Measurements from ENCODE around the gene RFX4.

DNA sequence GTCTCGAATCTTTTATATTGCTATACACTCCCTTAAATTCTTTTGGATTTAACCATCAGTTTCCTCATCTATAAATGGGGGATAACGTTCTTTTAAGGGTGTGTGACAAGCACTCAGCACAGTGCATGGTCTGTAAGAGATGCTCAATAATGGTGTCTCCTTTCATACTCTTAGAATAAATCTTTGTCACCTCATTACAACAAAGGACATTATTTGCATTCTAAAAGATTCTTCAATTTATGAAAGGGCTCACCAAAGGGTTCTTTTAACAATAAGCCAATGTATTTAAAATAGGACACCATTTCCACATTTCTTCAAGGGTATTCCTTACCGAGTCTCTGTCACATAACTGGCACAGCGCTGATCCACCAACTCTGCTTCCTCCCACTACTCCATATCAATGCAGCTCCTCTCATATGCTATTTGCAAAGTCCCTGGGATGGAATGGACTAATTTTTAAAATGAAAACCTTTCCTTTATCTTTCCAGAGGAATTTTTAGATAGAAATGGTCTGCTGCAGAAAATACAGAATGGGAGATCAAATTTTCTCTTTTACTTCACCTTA lies 162.5 kb downstream of the RFX4 start:
- TF ChIP-seq, protein P1, sequence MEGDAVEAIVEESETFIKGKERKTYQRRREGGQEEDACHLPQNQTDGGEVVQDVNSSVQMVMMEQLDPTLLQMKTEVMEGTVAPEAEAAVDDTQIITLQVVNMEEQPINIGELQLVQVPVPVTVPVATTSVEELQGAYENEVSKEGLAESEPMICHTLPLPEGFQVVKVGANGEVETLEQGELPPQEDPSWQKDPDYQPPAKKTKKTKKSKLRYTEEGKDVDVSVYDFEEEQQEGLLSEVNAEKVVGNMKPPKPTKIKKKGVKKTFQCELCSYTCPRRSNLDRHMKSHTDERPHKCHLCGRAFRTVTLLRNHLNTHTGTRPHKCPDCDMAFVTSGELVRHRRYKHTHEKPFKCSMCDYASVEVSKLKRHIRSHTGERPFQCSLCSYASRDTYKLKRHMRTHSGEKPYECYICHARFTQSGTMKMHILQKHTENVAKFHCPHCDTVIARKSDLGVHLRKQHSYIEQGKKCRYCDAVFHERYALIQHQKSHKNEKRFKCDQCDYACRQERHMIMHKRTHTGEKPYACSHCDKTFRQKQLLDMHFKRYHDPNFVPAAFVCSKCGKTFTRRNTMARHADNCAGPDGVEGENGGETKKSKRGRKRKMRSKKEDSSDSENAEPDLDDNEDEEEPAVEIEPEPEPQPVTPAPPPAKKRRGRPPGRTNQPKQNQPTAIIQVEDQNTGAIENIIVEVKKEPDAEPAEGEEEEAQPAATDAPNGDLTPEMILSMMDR (conservative IDR thresholded peaks at IDR 0.05 in 1 of 2, IDR thresholded peaks at IDR 0.05 in 1 of 2; ENCODE audit: extremely low read depth in 1 of 2, insufficient read depth in 1 of 2, low read depth in 1 of 2, low read length in 2 of 2), result no peak
- TF ChIP-seq EZH2 (IDR thresholded peaks at IDR 0.05; ENCODE audit: borderline replicate concordance, low read length), result no peak

Measured in mammary epithelial cell (primary cell).